ENCODE measurements around the gene MERTK.

DNA sequence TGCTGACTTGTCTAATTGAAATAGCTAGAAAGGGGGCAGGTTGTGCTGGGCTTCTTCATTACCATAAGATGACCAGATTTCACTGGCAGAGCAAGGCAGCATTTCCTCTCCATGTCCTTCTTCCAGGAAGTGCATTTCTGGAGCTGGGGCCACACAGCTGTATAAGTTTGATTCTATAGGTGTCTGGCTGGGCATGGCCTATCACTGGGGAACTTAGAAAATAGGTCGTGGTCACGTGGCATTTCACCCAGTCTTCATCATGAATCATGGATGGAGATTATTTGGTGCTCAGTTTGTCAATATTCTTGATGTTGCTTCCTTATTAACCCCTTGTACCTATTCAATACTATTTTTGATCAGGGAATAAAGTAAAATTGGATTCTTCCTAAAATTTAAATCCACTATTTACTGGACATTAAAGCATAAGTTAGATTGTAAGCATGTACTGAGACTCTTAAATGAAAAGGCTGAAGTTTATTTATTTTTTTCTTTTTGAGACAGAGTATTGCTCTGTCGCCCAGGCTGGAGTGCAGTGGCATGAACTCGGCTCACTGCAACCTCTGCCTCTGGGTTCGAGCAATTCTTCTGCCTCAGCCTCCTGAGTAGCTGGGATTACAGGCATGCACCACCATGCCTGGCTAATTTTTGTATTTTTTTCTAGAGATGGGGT, 107.1 kb downstream of the MERTK start:
- no peak for TF ChIP-seq POLR2A (IDR thresholded peaks at IDR 0.05; ENCODE audit: insufficient read depth in 1 of 2, low read depth in 2 of 2, low read length in 2 of 2)
- no peak for TF ChIP-seq JUN (CRISPR knock-in tag; IDR thresholded peaks at IDR 0.05)
- no peak for TF ChIP-seq KLF9 (CRISPR knock-in tag; IDR thresholded peaks at IDR 0.05; ENCODE audit: low read depth)
